Thyroid gland (tissue), 4 donors: ENCODE data around the gene MYL3.

Source experiments
- CTCF ChIP-seq, 6 experiments: fragments of 200-600 bp in 3 of 6; fragments of 450-650 bp in 3 of 6; sonication (generic) in 3 of 6; IDR thresholded peaks; one replicate each; pipeline ENCODE4 v1.5.1; 2016 to 2019; ENCODE audit warnings: antibody characterized with exemption in 6 of 6, mild to moderate bottlenecking in 2 of 6, inconsistent platforms in 1 of 6, moderate library complexity in 1 of 6
- POLR2A ChIP-seq, 2 donors: fragments of 450-650 bp; IDR thresholded peaks; one replicate each; pipeline ENCODE4 v1.6.1; 2017; ENCODE audit warnings: antibody characterized with exemption in 2 of 2, mild to moderate bottlenecking in 2 of 2, moderate library complexity in 1 of 2

- TF ChIP-seq CTCF (IDR thresholded peaks at IDR 0.05) (no peak), POLR2A (IDR thresholded peaks at IDR 0.05) (no peak)
Measured at GRCh38 chr3:46876313-46877300, 13.4 kb upstream of the MYL3 start.
